ENCODE measurements around the gene IFNG. TPM values are rescaled to one million over a fixed set of nuclear protein-coding genes. Genes with fewer than 3 reads are reported as not detected.
A peak's percentile ranks its signal among the peaks of the same experiment; 100 is the strongest.

The IFNG gene
- total RNA-seq, 1 donor from 2014 or later: not detected

DNA sequence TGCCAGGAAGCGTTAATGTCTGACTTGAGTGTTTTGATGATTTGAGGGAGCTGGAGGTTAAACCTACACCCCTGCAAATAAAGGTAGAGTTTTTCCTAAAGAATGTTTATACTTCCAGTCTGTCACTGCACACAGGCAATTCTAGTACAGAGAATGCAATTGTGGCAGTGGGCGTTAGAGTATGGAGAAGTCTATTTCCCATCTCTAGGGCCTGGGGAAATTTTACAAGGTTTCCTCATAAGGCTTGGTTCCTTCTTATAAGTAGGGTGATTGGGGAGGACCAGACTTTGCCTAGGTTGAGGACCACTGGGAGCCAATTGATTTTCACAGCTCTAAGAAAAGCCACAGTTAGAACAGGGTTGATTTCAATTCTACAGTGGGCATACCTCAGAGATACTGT lies 44.3 kb downstream of the IFNG start:
- H3K4me1 Mint-ChIP-seq (ENCODE audit: unreplicated experiment): peaks cover 5% of the 10 kb centered on the region
- H3K27ac Mint-ChIP-seq: no peak overlapping the region
- no peaks in the 10 kb centered on the region for H3K36me3 Mint-ChIP-seq
- H3K4me3 Mint-ChIP-seq: no peak overlapping the region
- no peak for DNase-seq (ENCODE audit: extremely low spot score, unreplicated experiment)
- no peaks in the 10 kb centered on the region for H3K27me3 Mint-ChIP-seq
- no peaks in the 10 kb centered on the region for H3K9me3 Mint-ChIP-seq
- TF ChIP-seq, protein P1, sequence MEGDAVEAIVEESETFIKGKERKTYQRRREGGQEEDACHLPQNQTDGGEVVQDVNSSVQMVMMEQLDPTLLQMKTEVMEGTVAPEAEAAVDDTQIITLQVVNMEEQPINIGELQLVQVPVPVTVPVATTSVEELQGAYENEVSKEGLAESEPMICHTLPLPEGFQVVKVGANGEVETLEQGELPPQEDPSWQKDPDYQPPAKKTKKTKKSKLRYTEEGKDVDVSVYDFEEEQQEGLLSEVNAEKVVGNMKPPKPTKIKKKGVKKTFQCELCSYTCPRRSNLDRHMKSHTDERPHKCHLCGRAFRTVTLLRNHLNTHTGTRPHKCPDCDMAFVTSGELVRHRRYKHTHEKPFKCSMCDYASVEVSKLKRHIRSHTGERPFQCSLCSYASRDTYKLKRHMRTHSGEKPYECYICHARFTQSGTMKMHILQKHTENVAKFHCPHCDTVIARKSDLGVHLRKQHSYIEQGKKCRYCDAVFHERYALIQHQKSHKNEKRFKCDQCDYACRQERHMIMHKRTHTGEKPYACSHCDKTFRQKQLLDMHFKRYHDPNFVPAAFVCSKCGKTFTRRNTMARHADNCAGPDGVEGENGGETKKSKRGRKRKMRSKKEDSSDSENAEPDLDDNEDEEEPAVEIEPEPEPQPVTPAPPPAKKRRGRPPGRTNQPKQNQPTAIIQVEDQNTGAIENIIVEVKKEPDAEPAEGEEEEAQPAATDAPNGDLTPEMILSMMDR (conservative IDR thresholded peaks at IDR 0.05): no peak

DNA sequence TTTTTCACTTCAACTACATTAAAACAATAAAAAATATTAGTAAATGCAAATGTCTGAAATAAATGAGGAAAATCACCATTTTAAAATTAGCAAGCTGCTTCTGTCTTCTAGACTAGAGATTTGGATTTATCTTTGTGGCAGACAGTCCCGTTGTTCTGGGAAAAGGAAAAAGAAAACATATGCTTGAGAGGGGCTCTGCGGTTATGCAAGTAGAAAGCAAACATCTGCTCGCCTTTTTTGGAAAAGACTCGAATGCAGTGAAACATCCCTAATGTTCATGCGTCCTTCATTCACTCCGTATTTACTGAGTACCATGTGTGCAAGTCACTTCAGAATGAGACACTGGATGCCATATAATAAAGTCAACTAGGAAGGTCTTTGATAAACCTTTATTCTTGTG lies 44.9 kb downstream of the IFNG start:
- Mint-ChIP-seq H3K27ac (no peak overlapping the region), H3K9me3 (no peaks in the 10 kb centered on the region), H3K4me3 (no peak overlapping the region), H3K4me1 (ENCODE audit: unreplicated experiment) (peaks cover 5% of the 10 kb centered on the region), H3K36me3 (no peaks in the 10 kb centered on the region), H3K27me3 (no peaks in the 10 kb centered on the region)
- DNase-seq (ENCODE audit: extremely low spot score, unreplicated experiment): no peak
- TF ChIP-seq, protein P1 (conservative IDR thresholded peaks at IDR 0.05): no peak

DNA sequence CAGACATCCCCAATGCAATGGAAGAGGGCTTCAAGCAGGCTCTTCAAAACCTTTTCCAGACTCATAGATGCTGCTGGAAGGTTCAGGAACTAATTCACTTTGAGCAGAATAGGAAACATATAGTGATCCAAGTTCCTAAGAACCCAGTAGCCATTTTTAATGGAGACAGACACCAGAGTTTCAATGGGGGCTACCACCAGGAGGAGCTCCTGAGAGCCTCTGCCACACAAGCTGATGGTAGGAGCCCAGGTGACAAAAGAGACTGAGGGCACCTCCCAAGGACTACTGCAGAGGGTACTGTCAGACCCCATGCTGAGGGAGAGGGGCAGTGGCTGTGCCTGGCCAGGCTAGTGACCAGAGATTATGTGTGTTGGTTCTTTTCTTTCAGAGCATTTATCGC lies 45.9 kb downstream of the IFNG start:
- H3K27ac Mint-ChIP-seq: no peak overlapping the region
- TF ChIP-seq, protein P1 (conservative IDR thresholded peaks at IDR 0.05): peak; percentile 33
- no peak for DNase-seq (ENCODE audit: extremely low spot score, unreplicated experiment)

DNA sequence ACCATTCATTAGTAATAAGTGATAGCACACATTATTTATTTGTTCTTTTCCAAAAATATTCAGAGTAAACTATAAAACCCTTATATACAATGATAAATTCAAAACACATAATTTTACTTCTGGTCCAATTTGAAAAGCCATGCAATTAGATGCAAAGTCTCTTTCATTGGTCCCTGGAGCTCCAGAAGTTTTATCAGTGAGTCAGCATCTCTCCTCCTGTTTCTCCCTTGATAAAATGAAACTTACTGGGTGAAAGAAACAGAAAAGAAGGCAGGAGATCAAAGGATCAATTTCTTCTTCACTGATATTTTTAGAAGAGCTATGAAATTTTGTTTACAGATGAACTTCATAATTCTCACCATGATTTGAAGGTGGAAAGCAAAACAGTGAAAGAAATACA lies 47.5 kb downstream of the IFNG start:
- Mint-ChIP-seq H3K27ac (no peak overlapping the region), H3K4me1 (ENCODE audit: unreplicated experiment) (no peaks in the 10 kb centered on the region), H3K4me3 (no peak overlapping the region), H3K27me3 (no peaks in the 10 kb centered on the region), H3K9me3 (no peaks in the 10 kb centered on the region), H3K36me3 (no peaks in the 10 kb centered on the region)
- no peak for DNase-seq (ENCODE audit: extremely low spot score, unreplicated experiment)
- TF ChIP-seq, protein P1 (conservative IDR thresholded peaks at IDR 0.05): no peak

More for the DNA sequence above, 45.9 kb downstream of the IFNG start:
- H3K27me3 Mint-ChIP-seq: no peaks in the 10 kb centered on the region
- H3K9me3 Mint-ChIP-seq: no peaks in the 10 kb centered on the region
- H3K4me1 Mint-ChIP-seq (ENCODE audit: unreplicated experiment): peaks cover 5% of the 10 kb centered on the region
- no peaks in the 10 kb centered on the region for H3K36me3 Mint-ChIP-seq
- no peak overlapping the region for H3K4me3 Mint-ChIP-seq

DNA sequence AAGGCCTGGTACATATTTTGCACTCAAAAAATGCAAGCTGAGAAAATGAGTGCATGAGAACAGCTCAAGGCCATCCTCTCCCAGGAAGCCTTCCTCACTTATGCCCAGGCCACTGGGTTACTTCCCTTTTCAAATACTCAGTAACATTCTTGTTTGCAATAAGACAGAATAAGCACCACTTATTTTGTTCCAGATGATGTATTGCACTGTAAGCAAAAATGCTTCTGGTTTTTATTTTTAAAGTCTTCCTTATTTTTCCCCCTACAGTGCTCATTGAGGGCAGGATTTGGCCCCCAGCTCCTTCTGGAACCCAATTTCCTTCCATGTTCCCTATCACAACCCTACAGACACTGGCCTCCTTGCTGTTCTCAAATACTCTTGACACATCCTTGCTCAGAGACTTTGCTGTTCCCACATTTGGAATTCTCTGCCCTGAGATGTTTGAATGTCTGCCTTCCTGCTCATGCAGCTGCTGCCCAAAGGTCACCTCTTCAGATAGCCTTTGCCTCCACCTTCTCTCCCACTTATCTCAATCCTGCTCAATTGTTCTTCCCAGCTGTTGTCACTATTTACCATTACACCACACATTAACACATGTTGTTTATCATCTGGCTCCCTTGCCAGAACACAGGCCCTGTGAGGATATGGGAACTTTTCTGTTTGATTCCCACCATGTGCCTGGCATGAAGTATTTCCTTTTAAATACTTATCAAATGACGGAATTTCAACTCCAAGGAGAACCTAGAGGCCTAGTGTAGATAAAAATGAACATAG lies 49.9 kb downstream of the IFNG start:
- no peaks in the 10 kb centered on the region for H3K9me3 Mint-ChIP-seq
- no peaks in the 10 kb centered on the region for H3K27me3 Mint-ChIP-seq
- no peaks in the 10 kb centered on the region for H3K36me3 Mint-ChIP-seq
- H3K4me1 Mint-ChIP-seq (ENCODE audit: unreplicated experiment): no peaks in the 10 kb centered on the region
- no peak overlapping the region for H3K27ac Mint-ChIP-seq
- TF ChIP-seq, protein P1 (conservative IDR thresholded peaks at IDR 0.05): no peak
- H3K4me3 Mint-ChIP-seq: no peak overlapping the region
- no peak for DNase-seq (ENCODE audit: extremely low spot score, unreplicated experiment)
